Hematopoietic multipotent progenitor cell (in vitro differentiated cells): ENCODE results near the gene CNNM4. TPM values are rescaled to one million over a fixed set of nuclear protein-coding genes. Genes with fewer than 3 reads are reported as not detected.

Experiments used
- DNase-seq, 3 donors: peaks; one replicate each; pipeline ENCODE4 v3.0.0-alpha.2; 2011 to 2015; ENCODE audit warnings: low read depth in 2 of 3, low spot score in 2 of 3
- small RNA-seq: library from RNA; depleted of rRNA; stranded (forward); fragments of <200 nt; gene quantifications from one replicate; pipeline ENCODE3, GENCODE V24; 2012
- total RNA-seq: library from RNA; depleted of rRNA; stranded (reverse); fragments of >200 nt; gene quantifications from one replicate; pipeline ENCODE4 v1.2.3, GENCODE V29; 2012

Gene CNNM4
- total RNA-seq, 1 donor, result 16.4 TPM

DNA sequence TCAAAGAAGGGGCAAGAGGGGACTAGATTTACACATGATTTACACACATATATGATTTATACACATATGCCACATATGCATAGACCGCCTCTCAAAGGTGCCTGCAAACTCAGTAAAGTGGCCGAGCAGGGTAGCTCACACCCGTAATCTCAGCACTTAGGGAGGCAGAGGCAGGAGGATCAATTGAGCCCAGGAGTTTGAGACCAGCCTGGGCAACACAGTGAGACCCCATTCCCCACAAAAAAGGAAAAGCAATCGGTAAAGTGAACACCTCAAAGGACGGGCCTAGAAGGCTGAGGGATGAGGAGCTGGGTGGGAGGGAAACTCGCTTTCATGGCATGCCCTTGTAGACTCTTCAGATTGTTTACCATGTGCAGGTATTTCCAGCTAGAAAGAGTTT lies 92.0 kb downstream of the CNNM4 start:
- DNase-seq, result no peak

DNA sequence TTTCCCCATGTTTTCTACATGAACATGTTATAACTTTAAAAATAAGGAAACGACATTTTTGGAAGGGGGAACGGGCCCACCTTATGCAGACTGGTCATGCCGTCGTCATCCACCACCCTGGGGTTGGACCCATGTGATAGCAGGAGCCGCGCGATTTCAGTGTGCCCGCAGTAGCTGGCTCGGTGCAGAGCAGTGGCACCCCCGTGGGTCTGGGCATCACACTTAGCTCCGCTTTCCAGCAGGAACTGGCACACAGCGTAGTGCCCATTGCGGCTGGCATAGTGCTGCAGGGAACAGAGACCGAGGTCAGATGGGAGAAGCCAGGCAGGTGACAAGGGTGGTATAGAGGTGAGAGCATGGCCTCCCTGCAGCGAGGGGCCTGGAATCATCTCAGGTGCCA lies 92.6 kb downstream of the CNNM4 start:
- no peak for DNase-seq

DNA sequence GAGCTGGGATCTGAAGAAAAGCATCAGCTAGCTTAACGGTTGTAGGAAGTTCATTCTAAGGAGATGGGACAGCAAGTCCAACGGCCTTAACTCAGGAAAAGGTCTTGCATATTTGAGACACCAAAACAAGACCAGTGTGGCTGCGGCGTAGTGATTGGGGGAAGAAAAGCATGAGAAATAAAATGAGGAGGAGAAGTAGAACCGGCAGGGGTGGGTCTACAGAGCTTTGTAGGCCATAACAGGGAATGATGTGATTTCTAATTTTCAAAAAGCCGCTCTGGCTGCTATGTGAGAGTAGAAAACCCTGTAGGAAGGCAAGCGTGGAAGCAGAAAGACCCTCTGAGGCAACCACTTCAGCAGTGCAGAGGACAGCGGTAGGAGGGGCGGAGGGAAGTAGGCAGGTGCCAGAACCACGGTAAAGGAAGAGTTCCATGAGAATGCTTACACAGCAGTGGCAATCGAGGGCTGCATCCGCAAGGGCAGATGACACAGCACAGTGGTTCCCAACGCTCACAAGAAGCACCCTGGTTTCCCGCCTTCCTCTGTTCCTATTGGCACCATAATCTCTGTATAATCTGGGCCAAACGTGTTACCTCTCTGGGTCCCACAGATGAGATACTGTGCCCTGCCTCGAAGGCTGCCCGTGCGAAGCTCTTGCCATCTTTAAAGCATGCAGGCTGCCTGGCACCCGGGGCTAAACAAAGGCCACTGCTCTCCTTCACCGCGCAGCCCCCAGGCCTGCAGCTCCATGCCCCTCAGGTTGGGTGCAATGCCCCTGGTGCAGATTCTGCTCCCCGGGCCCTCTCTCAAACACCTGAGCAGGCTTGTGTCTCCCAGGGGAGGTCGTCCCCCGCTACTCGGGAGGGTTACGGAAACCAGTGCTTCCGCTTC lies 96.3 kb downstream of the CNNM4 start:
- peak in 1 of 3 donors; percentile 45 for DNase-seq

DNA sequence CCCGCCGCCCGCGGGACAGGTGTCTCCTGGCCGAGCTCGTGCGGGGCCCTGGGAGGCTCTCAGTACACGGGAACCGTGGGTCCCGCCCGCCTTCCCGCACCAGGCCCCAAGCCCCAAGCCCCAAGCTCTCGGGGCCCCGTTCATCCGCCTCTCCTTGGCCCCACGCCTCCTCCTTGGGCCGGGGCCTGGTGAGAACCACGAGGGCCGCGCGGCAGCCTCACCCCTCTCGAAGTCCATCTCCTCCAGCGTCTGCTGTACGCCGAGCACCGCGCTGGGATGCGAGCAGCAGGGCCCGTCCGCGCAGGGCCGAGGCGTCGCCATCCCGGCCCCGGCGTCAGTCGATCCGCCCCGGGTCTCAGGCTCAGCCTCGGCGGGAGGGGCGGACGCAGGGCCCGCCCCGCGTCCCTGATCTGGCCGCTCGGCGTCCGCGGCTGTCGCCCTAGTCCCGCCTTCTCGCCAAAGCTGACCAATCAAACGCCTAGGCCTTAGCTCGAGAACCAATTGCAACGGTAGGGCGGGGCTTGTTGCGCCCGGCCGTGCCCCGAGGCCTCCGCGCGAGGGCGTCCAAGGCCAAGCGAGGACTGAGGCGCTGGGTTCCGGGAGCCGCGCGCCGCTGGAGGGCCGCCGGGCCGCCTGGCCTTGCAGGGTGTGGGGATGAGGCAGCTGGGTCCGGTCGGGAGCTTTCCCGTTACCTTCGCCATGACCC lies 97.1 kb downstream of the CNNM4 start, which contains the start of gene ANKRD39:
TSS of gene ANKRD39 (minus strand) at position 350 of the 706 bp plus-strand sequence. CDS start at position 321, 29 bp downstream.
- peak; percentile 97 to 99 (median 97) for DNase-seq

DNA sequence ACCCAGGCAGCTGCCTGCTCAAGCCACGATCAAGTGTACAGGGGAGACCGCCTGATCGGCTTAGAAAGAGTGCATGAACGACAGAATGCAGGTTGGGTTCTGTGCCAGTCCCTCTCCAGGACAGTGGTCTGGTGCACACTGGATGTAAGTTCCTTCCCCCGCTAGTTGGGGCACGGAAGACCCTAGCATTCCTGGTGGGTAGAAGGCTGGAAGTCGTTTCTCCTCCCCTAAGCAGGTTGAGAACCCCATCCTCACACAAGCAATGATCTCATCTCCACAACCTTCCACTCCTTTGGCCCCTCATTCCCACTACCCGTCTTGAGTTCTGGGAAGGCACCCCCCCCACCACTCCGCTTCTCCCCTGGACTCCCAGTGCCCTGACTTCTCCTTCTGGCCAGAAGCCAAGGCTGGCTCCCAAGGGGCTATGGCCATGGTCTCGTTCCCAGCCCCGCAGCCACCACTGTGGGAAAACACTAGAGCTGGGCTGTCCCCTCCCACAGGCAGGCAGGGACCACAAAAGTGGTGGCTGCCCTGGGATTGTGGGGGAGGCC lies 98.5 kb downstream of the CNNM4 start:
- DNase-seq, result no peak

DNA sequence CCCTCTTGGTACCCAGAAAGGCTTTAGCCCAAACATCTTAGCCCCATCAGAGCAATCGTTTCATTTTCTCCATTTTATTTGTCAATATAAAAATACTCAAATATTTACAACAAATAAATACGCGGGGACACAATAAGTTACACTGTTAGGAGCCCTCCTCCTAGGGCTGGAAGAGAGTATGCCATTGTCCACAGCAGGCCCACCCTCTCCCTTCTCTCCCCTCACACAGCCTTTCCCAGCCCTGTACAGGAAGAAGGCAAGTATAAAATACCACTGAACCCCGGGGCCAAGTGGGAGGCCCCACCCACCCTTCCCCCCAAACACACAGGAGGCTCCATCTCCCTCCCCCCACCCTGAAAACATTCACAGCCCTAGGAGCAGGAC lies 99.0 kb downstream of the CNNM4 start:
- no peak for DNase-seq

DNA sequence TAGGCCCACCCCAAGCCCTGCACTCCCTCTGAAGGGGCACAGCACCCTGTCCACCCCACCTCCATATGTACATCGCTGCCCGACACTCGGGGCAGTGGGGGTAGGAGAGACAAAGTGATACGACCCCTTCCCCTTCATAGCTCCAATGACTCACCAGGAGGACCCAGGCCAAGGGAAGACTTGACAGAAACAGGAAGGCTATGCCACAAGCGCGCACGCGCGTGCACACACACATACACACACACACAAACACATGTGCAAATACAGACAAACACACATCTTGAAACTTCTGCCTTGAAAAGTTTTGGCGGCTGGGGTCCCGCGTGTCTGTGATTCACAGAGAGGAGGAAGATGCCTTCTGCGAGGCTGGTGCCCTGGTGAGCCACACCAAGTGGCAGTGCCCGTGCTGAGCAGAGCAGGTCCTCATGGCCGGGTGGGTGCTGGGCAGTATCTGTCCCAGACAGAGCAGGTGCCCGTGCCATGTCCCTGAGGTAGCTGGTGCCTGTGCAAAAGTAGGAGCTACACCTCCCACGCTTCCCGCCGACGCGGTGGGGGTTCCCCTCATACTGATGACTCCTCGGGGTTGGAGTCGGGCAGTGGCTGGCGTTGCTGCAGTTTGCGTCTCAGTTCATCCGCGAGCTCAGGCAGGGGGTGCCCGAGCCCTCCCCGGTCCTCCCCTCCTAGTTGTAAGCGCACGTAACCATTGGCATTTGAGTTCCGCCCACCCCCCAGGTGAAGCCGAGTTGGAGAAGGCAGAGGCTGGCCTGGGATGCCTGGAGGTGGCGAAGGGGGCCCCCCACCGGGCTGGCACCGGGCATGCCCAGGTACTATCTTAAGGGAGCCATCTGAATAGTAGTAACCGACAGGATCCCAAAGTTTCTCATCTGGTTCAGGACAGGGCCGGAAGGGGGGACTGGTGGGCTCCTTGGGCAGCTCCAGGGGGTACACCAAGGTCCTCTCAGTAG lies 99.6 kb downstream of the CNNM4 start:
- peak in 2 of 3 donors; percentile 61 to 66 for DNase-seq

DNA sequence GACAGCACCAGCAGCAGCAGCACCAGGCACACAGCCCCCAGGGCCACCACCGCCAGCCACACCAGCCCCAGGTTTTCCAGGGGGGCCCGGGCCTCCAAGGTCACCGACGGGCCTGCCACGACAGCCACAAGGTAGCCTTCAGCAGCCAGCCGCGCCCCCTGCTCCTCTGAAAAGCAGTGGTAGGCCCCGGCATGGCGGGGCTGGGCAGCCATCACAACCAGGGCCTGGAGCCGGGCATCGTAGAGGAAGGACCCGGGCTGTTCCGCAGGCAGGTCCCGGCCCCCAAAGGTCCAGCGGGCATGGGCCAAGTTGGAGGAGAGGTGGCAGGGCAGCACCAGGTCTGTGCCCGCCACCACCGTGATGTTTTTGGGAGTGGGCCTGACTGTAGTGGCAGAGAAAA lies 100.4 kb downstream of the CNNM4 start:
- DNase-seq, result no peak

Small RNA genes lying within 50 kb of the gene (small RNA-seq; reads per million reads assigned to genes)
- gene MIR3127, result not detected

Other genes starting within 250 kb of the CNNM4 start
- gene ARID5A, start 224.2 kb upstream of the CNNM4 start, total RNA-seq, result 37.4 TPM
- 72.7 TPM for gene KANSL3, start 122.6 kb upstream of the CNNM4 start, total RNA-seq
- not detected for gene FER1L5, start 118.1 kb upstream of the CNNM4 start, total RNA-seq
- gene LMAN2L, start 20.8 kb upstream of the CNNM4 start, total RNA-seq, result 19.7 TPM
- 34.5 TPM for gene CNNM3, start 55.4 kb downstream of the CNNM4 start, total RNA-seq
- 6.2 TPM for gene ANKRD23, start 83.1 kb downstream of the CNNM4 start, total RNA-seq
- gene ANKRD39, start 97.1 kb downstream of the CNNM4 start, total RNA-seq, result 11.8 TPM
- gene SEMA4C, start 109.2 kb downstream of the CNNM4 start, total RNA-seq, result 26.1 TPM
- gene FAM178B, start 225.7 kb downstream of the CNNM4 start, total RNA-seq, result 15.1 TPM